AG10803 (cell line): Measurements from ENCODE around the gene PATL2.

Experiments used
- DNase-seq: peaks from one replicate; pipeline ENCODE4 v3.0.0; 2010; ENCODE audit warnings: low read depth
- H3K4me3 ChIP-seq: 2 replicates; pipeline ENCODE4 v1.5.1; 2011; ENCODE audit warnings: mild to moderate bottlenecking, low read length, control low read depth
- TF ChIP-seq, protein P1 (sequence below): conservative IDR thresholded peaks from 2 replicates; pipeline ENCODE4 v1.5.1; 2011; ENCODE audit warnings: mild to moderate bottlenecking, low read length, control low read depth, inconsistent platforms

The PATL2 gene

DNA sequence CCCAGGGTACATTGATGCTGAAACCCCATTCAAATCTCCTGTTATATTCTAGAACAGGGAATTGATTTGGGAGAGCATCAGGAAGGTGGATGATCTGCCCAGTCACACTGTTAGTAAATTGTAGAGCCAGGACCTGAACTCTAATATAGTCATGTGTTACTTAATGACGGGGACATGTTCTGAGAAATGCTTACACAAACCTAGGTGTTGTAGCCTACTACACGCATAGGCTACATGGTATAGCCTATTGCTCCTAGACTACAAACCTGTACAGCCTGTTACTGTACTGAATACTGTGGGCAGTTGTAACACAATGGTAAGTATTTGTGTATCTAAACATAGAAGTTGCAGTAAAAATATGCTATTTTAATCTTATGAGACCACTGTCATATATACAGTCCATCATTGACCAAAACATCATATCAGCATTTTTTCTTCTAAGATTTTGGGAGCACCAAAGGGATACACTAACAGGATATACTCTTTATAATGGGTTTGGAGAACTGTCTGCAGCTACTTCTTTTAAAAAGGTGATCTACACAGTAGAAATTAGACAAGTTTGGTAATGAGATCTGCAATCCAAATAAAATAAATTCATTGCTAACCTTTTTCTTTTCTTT lies 6.0 kb upstream of the PATL2 start:
- no peak for DNase-seq
- TF ChIP-seq, protein P1, sequence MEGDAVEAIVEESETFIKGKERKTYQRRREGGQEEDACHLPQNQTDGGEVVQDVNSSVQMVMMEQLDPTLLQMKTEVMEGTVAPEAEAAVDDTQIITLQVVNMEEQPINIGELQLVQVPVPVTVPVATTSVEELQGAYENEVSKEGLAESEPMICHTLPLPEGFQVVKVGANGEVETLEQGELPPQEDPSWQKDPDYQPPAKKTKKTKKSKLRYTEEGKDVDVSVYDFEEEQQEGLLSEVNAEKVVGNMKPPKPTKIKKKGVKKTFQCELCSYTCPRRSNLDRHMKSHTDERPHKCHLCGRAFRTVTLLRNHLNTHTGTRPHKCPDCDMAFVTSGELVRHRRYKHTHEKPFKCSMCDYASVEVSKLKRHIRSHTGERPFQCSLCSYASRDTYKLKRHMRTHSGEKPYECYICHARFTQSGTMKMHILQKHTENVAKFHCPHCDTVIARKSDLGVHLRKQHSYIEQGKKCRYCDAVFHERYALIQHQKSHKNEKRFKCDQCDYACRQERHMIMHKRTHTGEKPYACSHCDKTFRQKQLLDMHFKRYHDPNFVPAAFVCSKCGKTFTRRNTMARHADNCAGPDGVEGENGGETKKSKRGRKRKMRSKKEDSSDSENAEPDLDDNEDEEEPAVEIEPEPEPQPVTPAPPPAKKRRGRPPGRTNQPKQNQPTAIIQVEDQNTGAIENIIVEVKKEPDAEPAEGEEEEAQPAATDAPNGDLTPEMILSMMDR = no peak
- H3K4me3 ChIP-seq = no peak overlapping the region

DNA sequence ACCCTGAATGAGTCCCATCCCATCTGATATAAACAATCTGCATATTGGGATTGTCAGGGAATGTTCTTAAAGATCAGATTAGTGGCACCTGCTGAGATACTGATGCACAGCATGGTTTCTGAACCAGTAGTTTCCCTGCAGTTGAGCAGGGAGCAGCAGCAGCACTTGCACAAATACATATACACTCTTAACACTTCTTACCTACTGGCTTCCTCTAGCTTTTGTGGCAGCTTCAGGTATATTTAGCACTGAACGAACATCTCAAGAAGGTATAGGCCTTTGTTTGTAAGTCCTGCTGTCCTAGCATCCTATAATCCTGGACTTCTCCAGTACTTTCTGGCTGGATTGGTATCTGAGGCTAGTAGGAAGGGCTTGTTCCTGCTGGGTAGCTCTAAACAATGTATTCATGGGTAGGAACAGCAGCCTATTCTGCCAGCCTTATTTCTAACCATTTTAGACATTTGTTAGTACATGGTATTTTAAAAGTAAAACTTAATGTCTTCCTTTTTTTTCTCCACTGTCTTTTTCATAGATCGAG lies 4.7 kb upstream of the PATL2 start:
- no peak for DNase-seq
- TF ChIP-seq, protein P1 = no peak
- no peak overlapping the region for H3K4me3 ChIP-seq

DNA sequence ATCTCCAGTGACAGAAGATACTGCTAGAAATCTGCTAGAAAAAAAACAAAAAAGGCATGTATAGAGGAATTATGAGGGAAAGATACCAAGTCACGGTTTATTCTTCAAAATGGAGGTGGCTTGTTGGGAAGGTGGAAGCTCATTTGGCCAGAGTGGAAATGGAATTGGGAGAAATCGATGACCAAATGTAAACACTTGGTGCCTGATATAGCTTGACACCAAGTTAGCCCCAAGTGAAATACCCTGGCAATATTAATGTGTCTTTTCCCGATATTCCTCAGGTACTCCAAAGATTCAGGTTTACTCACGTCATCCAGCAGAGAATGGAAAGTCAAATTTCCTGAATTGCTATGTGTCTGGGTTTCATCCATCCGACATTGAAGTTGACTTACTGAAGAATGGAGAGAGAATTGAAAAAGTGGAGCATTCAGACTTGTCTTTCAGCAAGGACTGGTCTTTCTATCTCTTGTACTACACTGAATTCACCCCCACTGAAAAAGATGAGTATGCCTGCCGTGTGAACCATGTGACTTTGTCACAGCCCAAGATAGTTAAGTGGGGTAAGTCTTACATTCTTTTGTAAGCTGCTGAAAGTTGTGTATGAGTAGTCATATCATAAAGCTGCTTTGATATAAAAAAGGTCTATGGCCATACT lies 4.1 kb upstream of the PATL2 start:
- TF ChIP-seq, protein P1 = no peak
- DNase-seq = no peak
- H3K4me3 ChIP-seq = no peak overlapping the region

DNA sequence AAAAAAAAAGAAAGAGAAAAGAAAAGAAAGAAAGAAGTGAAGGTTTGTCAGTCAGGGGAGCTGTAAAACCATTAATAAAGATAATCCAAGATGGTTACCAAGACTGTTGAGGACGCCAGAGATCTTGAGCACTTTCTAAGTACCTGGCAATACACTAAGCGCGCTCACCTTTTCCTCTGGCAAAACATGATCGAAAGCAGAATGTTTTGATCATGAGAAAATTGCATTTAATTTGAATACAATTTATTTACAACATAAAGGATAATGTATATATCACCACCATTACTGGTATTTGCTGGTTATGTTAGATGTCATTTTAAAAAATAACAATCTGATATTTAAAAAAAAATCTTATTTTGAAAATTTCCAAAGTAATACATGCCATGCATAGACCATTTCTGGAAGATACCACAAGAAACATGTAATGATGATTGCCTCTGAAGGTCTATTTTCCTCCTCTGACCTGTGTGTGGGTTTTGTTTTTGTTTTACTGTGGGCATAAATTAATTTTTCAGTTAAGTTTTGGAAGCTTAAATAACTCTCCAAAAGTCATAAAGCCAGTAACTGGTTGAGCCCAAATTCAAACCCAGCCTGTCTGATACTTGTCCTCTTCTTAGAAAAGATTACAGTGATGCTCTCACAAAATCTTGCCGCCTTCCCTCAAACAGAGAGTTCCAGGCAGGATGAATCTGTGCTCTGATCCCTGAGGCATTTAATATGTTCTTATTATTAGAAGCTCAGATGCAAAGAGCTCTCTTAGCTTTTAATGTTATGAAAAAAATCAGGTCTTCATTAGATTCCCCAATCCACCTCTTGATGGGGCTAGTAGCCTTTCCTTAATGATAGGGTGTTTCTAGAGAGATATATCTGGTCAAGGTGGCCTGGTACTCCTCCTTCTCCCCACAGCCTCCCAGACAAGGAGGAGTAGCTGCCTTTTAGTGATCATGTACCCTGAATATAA lies 2.2 kb upstream of the PATL2 start:
- H3K4me3 ChIP-seq = peak overlapping the region; percentile 83
- TF ChIP-seq, protein P1 = peak; percentile 52
- DNase-seq = peak; percentile 40

DNA sequence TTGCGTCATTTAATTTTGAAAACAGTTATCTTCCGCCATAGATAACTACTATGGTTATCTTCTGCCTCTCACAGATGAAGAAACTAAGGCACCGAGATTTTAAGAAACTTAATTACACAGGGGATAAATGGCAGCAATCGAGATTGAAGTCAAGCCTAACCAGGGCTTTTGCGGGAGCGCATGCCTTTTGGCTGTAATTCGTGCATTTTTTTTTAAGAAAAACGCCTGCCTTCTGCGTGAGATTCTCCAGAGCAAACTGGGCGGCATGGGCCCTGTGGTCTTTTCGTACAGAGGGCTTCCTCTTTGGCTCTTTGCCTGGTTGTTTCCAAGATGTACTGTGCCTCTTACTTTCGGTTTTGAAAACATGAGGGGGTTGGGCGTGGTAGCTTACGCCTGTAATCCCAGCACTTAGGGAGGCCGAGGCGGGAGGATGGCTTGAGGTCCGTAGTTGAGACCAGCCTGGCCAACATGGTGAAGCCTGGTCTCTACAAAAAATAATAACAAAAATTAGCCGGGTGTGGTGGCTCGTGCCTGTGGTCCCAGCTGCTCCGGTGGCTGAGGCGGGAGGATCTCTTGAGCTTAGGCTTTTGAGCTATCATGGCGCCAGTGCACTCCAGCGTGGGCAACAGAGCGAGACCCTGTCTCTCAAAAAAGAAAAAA lies 1.4 kb upstream of the PATL2 start:
- TF ChIP-seq, protein P1 = no peak
- H3K4me3 ChIP-seq = peak overlapping the region; percentile 83
- DNase-seq = peak; percentile 84

DNA sequence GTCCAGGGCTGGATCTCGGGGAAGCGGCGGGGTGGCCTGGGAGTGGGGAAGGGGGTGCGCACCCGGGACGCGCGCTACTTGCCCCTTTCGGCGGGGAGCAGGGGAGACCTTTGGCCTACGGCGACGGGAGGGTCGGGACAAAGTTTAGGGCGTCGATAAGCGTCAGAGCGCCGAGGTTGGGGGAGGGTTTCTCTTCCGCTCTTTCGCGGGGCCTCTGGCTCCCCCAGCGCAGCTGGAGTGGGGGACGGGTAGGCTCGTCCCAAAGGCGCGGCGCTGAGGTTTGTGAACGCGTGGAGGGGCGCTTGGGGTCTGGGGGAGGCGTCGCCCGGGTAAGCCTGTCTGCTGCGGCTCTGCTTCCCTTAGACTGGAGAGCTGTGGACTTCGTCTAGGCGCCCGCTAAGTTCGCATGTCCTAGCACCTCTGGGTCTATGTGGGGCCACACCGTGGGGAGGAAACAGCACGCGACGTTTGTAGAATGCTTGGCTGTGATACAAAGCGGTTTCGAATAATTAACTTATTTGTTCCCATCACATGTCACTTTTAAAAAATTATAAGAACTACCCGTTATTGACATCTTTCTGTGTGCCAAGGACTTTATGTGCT lies 721 bp upstream of the PATL2 start:
- peak overlapping the region; percentile 83 for H3K4me3 ChIP-seq
- TF ChIP-seq, protein P1 = no peak
- peak; percentile 30 for DNase-seq
